Trophoblast cell (in vitro differentiated cells and primary cell): Measurements from ENCODE around the gene MYO15B.
A peak's percentile ranks its signal among the peaks of the same experiment; 100 is the strongest.

Experiments used
- DNase-seq, 2 donors: peaks; one replicate each; pipeline ENCODE4 v3.0.0-alpha.2; 2016
- H2AFZ ChIP-seq: 2 replicates; pipeline ENCODE4 v1.6.1; 2013; ENCODE audit warnings: low read length, moderate library complexity, mild to moderate bottlenecking; ENCODE audit not compliant: insufficient read depth, poor library complexity
- H2AK5ac ChIP-seq: 2 replicates; pipeline ENCODE4 v1.6.1; 2013; ENCODE audit warnings: mild to moderate bottlenecking, low read length
- H2BK120ac ChIP-seq: 2 replicates; pipeline ENCODE4 v1.6.1; 2013; ENCODE audit warnings: low read length, mild to moderate bottlenecking, moderate library complexity; ENCODE audit not compliant: insufficient read depth, poor library complexity
- H2BK12ac ChIP-seq: 2 replicates; pipeline ENCODE4 v1.6.1; 2013; ENCODE audit warnings: mild to moderate bottlenecking, low read length, moderate library complexity
- H2BK5ac ChIP-seq: 2 replicates; pipeline ENCODE4 v1.6.1; 2013; ENCODE audit warnings: low read length, low read depth, moderate library complexity, mild to moderate bottlenecking; ENCODE audit not compliant: poor library complexity
- H3K14ac ChIP-seq: 2 replicates; pipeline ENCODE4 v1.6.1; 2013; ENCODE audit warnings: mild to moderate bottlenecking, low read length
- H3K18ac ChIP-seq: 2 replicates; pipeline ENCODE4 v1.6.1; 2013; ENCODE audit warnings: mild to moderate bottlenecking, low read length
- H3K23ac ChIP-seq: 2 replicates; pipeline ENCODE4 v1.6.1; 2013; ENCODE audit warnings: low read length
- H3K27ac ChIP-seq: 2 replicates; pipeline ENCODE4 v1.5.1; 2013; ENCODE audit warnings: low read depth, mild to moderate bottlenecking, inconsistent platforms, low read length, moderate library complexity
- H3K27me3 ChIP-seq: 2 replicates; pipeline ENCODE4 v1.6.1; 2013; ENCODE audit warnings: inconsistent platforms, mild to moderate bottlenecking, low read length, moderate library complexity; ENCODE audit not compliant: insufficient read depth
- H3K36me3 ChIP-seq, 2 experiments: 1 replicate in 1 of 2; 2 replicates in 1 of 2; pipeline ENCODE4 v1.6.1; 2013; ENCODE audit warnings: low read length in 2 of 2, mild to moderate bottlenecking in 2 of 2, moderate library complexity in 1 of 2; ENCODE audit not compliant: insufficient read depth in 2 of 2, control insufficient read depth in 1 of 2
- H3K4ac ChIP-seq: 2 replicates; pipeline ENCODE4 v1.6.1; 2013; ENCODE audit warnings: low read depth, mild to moderate bottlenecking, low read length, moderate library complexity
- H3K4me1 ChIP-seq, 2 experiments: 1 replicate in 1 of 2; 2 replicates in 1 of 2; pipeline ENCODE4 v1.6.1; 2013; ENCODE audit warnings: low read length in 2 of 2, mild to moderate bottlenecking in 2 of 2, moderate library complexity in 1 of 2; ENCODE audit not compliant: insufficient read depth in 2 of 2, control insufficient read depth in 1 of 2
- H3K4me2 ChIP-seq: 2 replicates; pipeline ENCODE4 v1.6.1; 2013; ENCODE audit warnings: inconsistent platforms, mild to moderate bottlenecking, low read length, moderate library complexity
- H3K4me3 ChIP-seq: 2 replicates; pipeline ENCODE4 v1.5.1; 2013; ENCODE audit warnings: mild to moderate bottlenecking, low read depth, low read length, inconsistent platforms
- H3K79me1 ChIP-seq: one replicate; pipeline ENCODE4 v1.6.1; 2013; ENCODE audit warnings: low read length
- H3K79me2 ChIP-seq: 2 replicates; pipeline ENCODE4 v1.6.1; 2013; ENCODE audit warnings: low read length, mild to moderate bottlenecking; ENCODE audit not compliant: control insufficient read depth, insufficient read depth, poor library complexity
- H3K9ac ChIP-seq: 2 replicates; pipeline ENCODE4 v1.6.1; 2013; ENCODE audit warnings: mild to moderate bottlenecking, low read length
- H3K9me3 ChIP-seq: 2 replicates; pipeline ENCODE4 v1.6.1; 2013; ENCODE audit warnings: low read depth, mild to moderate bottlenecking, control low read depth, inconsistent platforms, low read length; ENCODE audit not compliant: insufficient read depth
- H4K12ac ChIP-seq: 2 replicates; pipeline ENCODE4 v1.6.1; 2013; ENCODE audit warnings: low read depth, mild to moderate bottlenecking, low read length, moderate library complexity
- H4K8ac ChIP-seq: 2 replicates; pipeline ENCODE4 v1.6.1; 2013; ENCODE audit warnings: low read depth, mild to moderate bottlenecking, low read length, moderate library complexity
- H4K91ac ChIP-seq: one replicate; pipeline ENCODE4 v1.6.1; 2013; ENCODE audit warnings: low read depth, mild to moderate bottlenecking, low read length, moderate library complexity
- WGBS: extraction: QIAGEN DNeasy Blood & Tissue Kit; methylation state at CpG from one replicate; pipeline ENCODE4 v1.1.7; 2013; ENCODE audit warnings: missing lambda C conversion rate; ENCODE audit not compliant: insufficient read length, insufficient coverage; ENCODE audit errors: extremely low coverage; 5-methylcytosine and 5-hydroxymethylcytosine counted together

The MYO15B gene

GRCh38 chr17:75652341-75652740, 64.7 kb downstream of the MYO15B start:
- Histone ChIP-seq H3K27me3 (no peaks in the 10 kb centered on the region), H3K14ac (no peak overlapping the region), H2BK5ac (no peak overlapping the region), H3K79me1 (no peaks in the 10 kb centered on the region), H2BK12ac (no peak overlapping the region), H2BK120ac (no peak overlapping the region), H3K23ac (no peak overlapping the region), H3K4me2 (no peak overlapping the region), H3K4me1 (no peaks in the 10 kb centered on the region), H3K9ac (no peak overlapping the region), H4K91ac (no peak overlapping the region), H4K8ac (no peak overlapping the region), H3K79me2 (no peaks in the 10 kb centered on the region), H3K4ac (no peak overlapping the region), H3K27ac (no peak overlapping the region), H2AFZ (no peak overlapping the region), H3K18ac (no peak overlapping the region), H2AK5ac (peak overlapping the region; percentile 18), H3K9me3 (no peaks in the 10 kb centered on the region), H3K36me3 (peaks cover 14 to 27% of the 10 kb centered on the region in 2 experiments), H4K12ac (no peak overlapping the region), H3K4me3 (no peak overlapping the region)
- WGBS = no CpG with 5 or more reads among the region's 5 CpGs
- no peak for DNase-seq

DNA sequence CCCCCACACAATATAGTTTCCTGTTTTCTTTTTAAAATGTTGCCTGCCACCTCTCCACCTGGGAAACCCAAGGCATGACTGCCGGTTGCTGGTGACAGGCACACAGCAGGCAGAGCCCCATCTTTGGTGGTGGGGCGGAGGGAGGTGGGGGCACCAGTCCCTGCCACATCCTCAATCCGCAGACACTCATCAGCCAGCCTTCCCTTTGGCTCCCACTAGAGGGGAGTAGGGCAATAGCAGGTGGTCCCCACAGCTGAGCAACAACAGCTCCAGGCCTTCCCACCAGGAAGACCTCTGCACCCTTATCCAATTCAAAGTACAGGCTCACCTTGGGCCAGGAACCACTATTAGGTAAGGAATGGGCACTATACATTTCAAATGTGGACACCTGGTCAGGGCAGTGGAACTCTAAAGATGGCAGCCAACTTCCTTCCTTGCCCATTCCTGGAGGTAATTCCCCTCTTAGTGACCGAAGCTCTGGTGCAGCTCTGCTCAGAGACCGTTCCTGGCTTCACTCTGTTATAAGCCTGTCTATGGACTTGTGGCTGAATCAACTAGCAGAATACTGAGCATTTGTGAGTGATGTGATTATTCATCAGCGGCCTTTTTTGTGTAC, 65.4 kb downstream of the MYO15B start:
- Histone ChIP-seq H2AFZ (no peak overlapping the region), H3K9me3 (no peaks in the 10 kb centered on the region), H3K4me2 (no peak overlapping the region), H3K18ac (no peak overlapping the region), H4K91ac (no peak overlapping the region), H3K14ac (no peak overlapping the region), H3K9ac (no peak overlapping the region), H3K79me1 (no peaks in the 10 kb centered on the region), H3K79me2 (no peaks in the 10 kb centered on the region), H3K4ac (no peak overlapping the region), H2BK5ac (no peak overlapping the region), H2AK5ac (peak overlapping the region; percentile 50), H3K27me3 (no peaks in the 10 kb centered on the region), H3K4me1 (no peaks in the 10 kb centered on the region), H3K36me3 (peaks cover 14 to 28% of the 10 kb centered on the region in 2 experiments), H4K8ac (no peak overlapping the region), H4K12ac (no peak overlapping the region), H2BK12ac (peak overlapping the region; percentile 17), H3K23ac (no peak overlapping the region), H2BK120ac (no peak overlapping the region), H3K4me3 (no peak overlapping the region), H3K27ac (no peak overlapping the region)
- WGBS = no CpG with 5 or more reads among the region's 6 CpGs
- DNase-seq = peak in 1 of 2 donors; percentile 49

DNA sequence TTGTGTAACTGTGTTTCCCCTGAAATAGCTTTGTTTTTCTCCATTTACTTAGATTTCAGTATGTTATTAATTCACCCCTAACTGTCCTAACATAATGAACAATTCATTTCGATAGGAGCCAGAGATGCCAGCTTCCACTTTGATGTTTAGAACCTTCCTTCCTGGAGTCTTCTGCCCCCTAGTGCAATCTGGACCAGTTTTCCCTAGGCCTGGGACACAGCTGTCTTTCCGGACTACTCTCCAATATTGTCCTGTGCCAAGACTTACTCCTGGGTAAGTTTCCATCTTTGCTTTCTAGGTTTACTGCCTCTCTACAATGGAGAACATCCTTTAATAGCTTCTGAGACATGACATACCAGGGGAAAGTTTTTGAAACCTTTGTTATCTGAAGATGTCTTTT, 66.6 kb downstream of the MYO15B start:
- no peaks in the 10 kb centered on the region for H3K79me1 ChIP-seq
- no peak overlapping the region for H3K14ac ChIP-seq
- H3K23ac ChIP-seq = no peak overlapping the region
- H4K8ac ChIP-seq = no peak overlapping the region
- no peak overlapping the region for H2AK5ac ChIP-seq
- H2BK12ac ChIP-seq = no peak overlapping the region
- no peak overlapping the region for H2AFZ ChIP-seq
- no peak overlapping the region for H3K4ac ChIP-seq
- H3K9ac ChIP-seq = no peak overlapping the region
- no peak overlapping the region for H3K4me3 ChIP-seq
- no peak overlapping the region for H3K4me2 ChIP-seq
- no CpG with 5 or more reads among the region's 2 CpGs for WGBS
- H3K9me3 ChIP-seq = no peaks in the 10 kb centered on the region
- no peaks in the 10 kb centered on the region for H3K79me2 ChIP-seq
- no peak overlapping the region for H4K12ac ChIP-seq
- peak in 1 of 2 donors; percentile 34 for DNase-seq
- peaks cover 14 to 30% of the 10 kb centered on the region in 2 experiments for H3K36me3 ChIP-seq
- no peaks in the 10 kb centered on the region for H3K27me3 ChIP-seq
- H3K4me1 ChIP-seq = no peaks in the 10 kb centered on the region
- H4K91ac ChIP-seq = no peak overlapping the region
- H3K18ac ChIP-seq = no peak overlapping the region
- no peak overlapping the region for H2BK120ac ChIP-seq
- no peak overlapping the region for H2BK5ac ChIP-seq
- no peak overlapping the region for H3K27ac ChIP-seq

DNA sequence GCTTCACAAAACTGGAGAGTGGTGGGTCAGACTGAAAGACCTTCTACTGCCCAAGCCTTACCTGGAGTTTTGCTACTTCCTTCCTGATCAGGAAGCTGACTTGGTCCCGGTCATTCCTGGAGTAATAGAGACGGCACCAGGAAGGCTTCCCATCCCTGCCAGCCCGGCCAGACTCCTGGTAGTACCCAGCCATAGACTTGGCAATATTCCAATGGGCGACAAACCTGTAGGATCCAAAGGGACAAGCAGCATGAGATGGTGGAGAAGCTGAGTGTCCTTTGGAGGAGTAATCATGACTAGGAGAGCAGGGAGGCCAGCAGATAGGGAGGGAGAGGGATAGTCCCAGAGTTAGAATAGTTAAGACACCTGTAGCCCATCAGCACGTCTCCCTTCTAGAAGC, 70.6 kb downstream of the MYO15B start:
- H2BK120ac ChIP-seq = no peak overlapping the region
- no peak overlapping the region for H2BK12ac ChIP-seq
- WGBS = no CpG with 5 or more reads among the region's 5 CpGs

More for the DNA sequence above, 70.6 kb downstream of the MYO15B start:
- Histone ChIP-seq H3K4me3 (no peak overlapping the region), H3K9me3 (no peaks in the 10 kb centered on the region), H4K12ac (no peak overlapping the region), H3K27me3 (no peaks in the 10 kb centered on the region), H3K4ac (no peak overlapping the region), H2AK5ac (no peak overlapping the region), H3K4me2 (no peak overlapping the region), H4K91ac (no peak overlapping the region), H3K79me1 (no peaks in the 10 kb centered on the region), H3K27ac (no peak overlapping the region), H3K36me3 (peaks cover 20 to 33% of the 10 kb centered on the region in 2 experiments), H3K18ac (no peak overlapping the region), H3K4me1 (no peaks in the 10 kb centered on the region), H2BK5ac (no peak overlapping the region), H3K9ac (no peak overlapping the region), H3K14ac (no peak overlapping the region), H3K79me2 (no peaks in the 10 kb centered on the region), H2AFZ (no peak overlapping the region), H4K8ac (no peak overlapping the region), H3K23ac (no peak overlapping the region)
- DNase-seq = no peak
